KMS-11 (cell line): ENCODE data around the gene TMEM11.

Experiments
- H2AFZ ChIP-seq: fragments of 200-600 bp; sonication (generic); 2 replicates; pipeline ENCODE4 v1.6.1; 2016; ENCODE audit warnings: antibody characterized with exemption, mixed run types, low read depth
- H3K27ac ChIP-seq: fragments of 200-600 bp; sonication (generic); 2 replicates; pipeline ENCODE4 v1.6.1; 2016; ENCODE audit warnings: mild to moderate bottlenecking, mixed run types
- H3K27me3 ChIP-seq: fragments of 200-600 bp; sonication (generic); 2 replicates; pipeline ENCODE4 v1.6.1; 2017; ENCODE audit warnings: mild to moderate bottlenecking, low read depth, mixed run types, moderate library complexity; ENCODE audit not compliant: insufficient read depth
- H3K36me3 ChIP-seq: fragments of 200-600 bp; sonication (generic); 2 replicates; pipeline ENCODE4 v1.6.1; 2017; ENCODE audit warnings: mild to moderate bottlenecking, mixed run types; ENCODE audit not compliant: insufficient read depth
- H3K4me1 ChIP-seq: fragments of 200-600 bp; sonication (generic); 2 replicates; pipeline ENCODE4 v1.6.1; 2016; ENCODE audit warnings: mild to moderate bottlenecking, low read depth, mixed run types; ENCODE audit not compliant: poor library complexity, severe bottlenecking
- H3K4me2 ChIP-seq: fragments of 200-600 bp; sonication (generic); 2 replicates; pipeline ENCODE4 v1.7.0; 2016; ENCODE audit warnings: mild to moderate bottlenecking, mixed run types
- H3K4me3 ChIP-seq: fragments of 200-600 bp; sonication (generic); IDR thresholded peaks from 2 replicates; pipeline ENCODE4 v1.6.1; 2017; ENCODE audit warnings: low read depth, low read length, mixed read lengths; ENCODE audit not compliant: insufficient read depth
- H3K79me2 ChIP-seq: fragments of 200-600 bp; sonication (generic); 2 replicates; pipeline ENCODE4 v1.6.1; 2016; ENCODE audit warnings: low read depth, mixed run types; ENCODE audit not compliant: insufficient read depth
- H3K9ac ChIP-seq: fragments of 200-600 bp; sonication (generic); 2 replicates; pipeline ENCODE4 v1.6.1; 2016; ENCODE audit warnings: mild to moderate bottlenecking, mixed run types
- H4K20me1 ChIP-seq: fragments of 200-600 bp; sonication (generic); 2 replicates; pipeline ENCODE4 v1.6.1; 2016; ENCODE audit warnings: mild to moderate bottlenecking, mixed run types; ENCODE audit not compliant: insufficient read depth
- CTCF ChIP-seq: fragments of 200-600 bp; sonication (generic); conservative IDR thresholded peaks from 2 replicates; pipeline ENCODE4 v1.6.1; 2017; ENCODE audit warnings: low read depth, mild to moderate bottlenecking, antibody characterized with exemption, low read length, moderate library complexity, mixed read lengths

Gene TMEM11

GRCh38 chr17:21149621-21150020, 64.3 kb downstream of the TMEM11 start:
- Histone ChIP-seq H4K20me1 (no peaks in the 10 kb centered on the region), H3K79me2 (no peaks in the 10 kb centered on the region), H3K36me3 (no peaks in the 10 kb centered on the region), H2AFZ (no peak overlapping the region), H3K4me1 (no peaks in the 10 kb centered on the region), H3K4me3 (no peak overlapping the region), H3K9ac (no peak overlapping the region), H3K4me2 (no peak overlapping the region), H3K27me3 (no peaks in the 10 kb centered on the region), H3K27ac (no peak overlapping the region)
- no peak for TF ChIP-seq CTCF
